Body of pancreas (tissue), 4 donors: ENCODE data around the gene PIF1. TPM values are rescaled to one million over a fixed set of nuclear protein-coding genes. Genes with fewer than 3 reads are reported as not detected.
"Not testable (repeated sequence)": the region's sequence is repeated elsewhere in the genome, so short reads cannot be mapped to it uniquely, and the experiment has no call there.

Experiments used
- ATAC-seq: fragments of 150-250 bp; one replicate; pipeline ENCODE4 v1.9.1; 2016
- DNase-seq, 4 donors: peaks; one replicate each; pipeline ENCODE4 v3.0.0-alpha.2; 2019
- H3K27ac ChIP-seq, 4 donors: fragments of 200-600 bp; sonication (generic); 1 replicate in 3 of 4; 2 replicates in 1 of 4; pipeline versions ENCODE4 v1.5.1 to v1.6.1; 2016 to 2019; ENCODE audit warnings: mild to moderate bottlenecking in 1 of 4, mixed read lengths in 1 of 4, moderate library complexity in 1 of 4
- H3K27me3 ChIP-seq, 2 donors: fragments of 200-600 bp; sonication (generic); one replicate each; pipeline ENCODE4 v1.6.0; 2016; ENCODE audit warnings: mild to moderate bottlenecking in 1 of 2
- H3K36me3 ChIP-seq, 2 donors: fragments of 200-600 bp; sonication (generic); replicated peaks in 1 of 2; 2 replicates each; pipeline ENCODE4 v1.5.1; 2016; ENCODE audit warnings: low read depth in 2 of 2; ENCODE audit not compliant: insufficient read depth in 1 of 2
- H3K4me1 ChIP-seq: fragments of 200-600 bp; sonication (generic); one replicate; pipeline ENCODE4 v1.6.0; 2016
- H3K4me3 ChIP-seq, 2 donors: fragments of 200-600 bp; sonication (generic); 1 replicate in 1 of 2; 2 replicates in 1 of 2; pipeline ENCODE4 v1.5.1; 2016 to 2019
- H3K9me3 ChIP-seq, 3 donors: fragments of 200-600 bp; sonication (generic); 1 replicate in 2 of 3; 2 replicates in 1 of 3; pipeline ENCODE4 v1.5.1; 2016
- CTCF ChIP-seq, 7 experiments: fragments of 450-650 bp in 4 of 7; fragments of 200-600 bp in 3 of 7; sonication (generic) in 3 of 7; IDR thresholded peaks; one replicate each; pipeline ENCODE4 v1.5.1; 2016 to 2019; ENCODE audit warnings: antibody characterized with exemption in 7 of 7
- POLR2A ChIP-seq, 3 donors: fragments of 450-650 bp; IDR thresholded peaks; one replicate each; pipeline ENCODE4 v1.6.1; 2016; ENCODE audit warnings: antibody characterized with exemption in 3 of 3, mild to moderate bottlenecking in 2 of 3
- WGBS, 2 donors: methylation state at CpG; one replicate each; pipeline ENCODE4 v1.1.5; 2017; 5-methylcytosine and 5-hydroxymethylcytosine counted together
- intact Hi-C: fragments of 100-400 bp; cut with DNase I; formaldehyde crosslinking; loops from one replicate; pipeline ENCODE4 v1.15.1; 2023
- total RNA-seq, 2 donors: library from RNA; depleted of rRNA; stranded (reverse); fragments of >200 nt; gene quantifications; one replicate each; pipeline ENCODE4 v1.1.0, GENCODE V29; 2016

Gene PIF1
- total RNA-seq, 2 donors from 2014 or later, result not detected

DNA sequence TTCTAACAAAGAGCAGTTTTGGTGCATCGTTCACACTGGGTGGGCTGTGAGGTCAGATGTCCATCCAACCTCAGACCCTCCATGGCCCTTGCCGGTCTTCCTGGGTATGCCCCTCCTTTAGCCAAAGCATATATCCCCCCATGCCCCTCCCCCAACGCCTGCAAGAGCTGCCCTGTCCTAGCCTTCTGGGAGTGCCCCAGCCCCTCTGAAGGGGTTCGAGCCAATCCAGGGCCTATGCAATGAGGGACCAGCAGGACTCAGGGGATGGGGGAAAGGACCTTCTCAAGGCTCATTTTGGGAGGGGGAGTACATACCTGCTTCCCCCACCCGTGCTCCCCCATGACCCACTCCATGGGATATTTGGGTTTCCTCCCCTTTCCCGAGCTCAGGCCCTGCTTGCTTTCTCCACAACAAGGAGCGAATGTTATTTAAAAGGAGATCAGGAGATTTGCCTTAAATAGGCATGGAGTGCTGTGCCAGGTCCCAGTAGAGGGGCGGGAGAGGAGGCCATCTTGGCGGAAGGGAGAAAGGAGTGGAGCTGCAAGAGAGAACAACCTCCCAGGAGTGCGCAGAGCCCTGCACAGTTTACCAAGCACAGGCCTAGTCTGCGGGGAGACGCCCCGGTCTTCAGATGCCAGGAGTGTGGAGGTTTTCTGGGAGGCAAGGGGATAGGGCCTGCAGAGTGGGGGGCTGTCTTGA is 18.2 kb downstream of the PIF1 start:
- DNase-seq (no peak), ATAC-seq (no peak)
- Histone ChIP-seq H3K27me3 (no peaks in the 10 kb centered on the region), H3K4me1 (no peaks in the 10 kb centered on the region), H3K4me3 (no peak overlapping the region), H3K27ac (no peak overlapping the region), H3K36me3 (no peaks in the 10 kb centered on the region), H3K9me3 (no peaks in the 10 kb centered on the region)
- 67 to 71% methylated on average over 10 to 13 of the region's 13 CpGs for WGBS, 2 donors
- TF ChIP-seq CTCF (IDR thresholded peaks at IDR 0.05) (no peak), POLR2A (IDR thresholded peaks at IDR 0.05) (no peak)
- intact Hi-C loops, result no loop called here

DNA sequence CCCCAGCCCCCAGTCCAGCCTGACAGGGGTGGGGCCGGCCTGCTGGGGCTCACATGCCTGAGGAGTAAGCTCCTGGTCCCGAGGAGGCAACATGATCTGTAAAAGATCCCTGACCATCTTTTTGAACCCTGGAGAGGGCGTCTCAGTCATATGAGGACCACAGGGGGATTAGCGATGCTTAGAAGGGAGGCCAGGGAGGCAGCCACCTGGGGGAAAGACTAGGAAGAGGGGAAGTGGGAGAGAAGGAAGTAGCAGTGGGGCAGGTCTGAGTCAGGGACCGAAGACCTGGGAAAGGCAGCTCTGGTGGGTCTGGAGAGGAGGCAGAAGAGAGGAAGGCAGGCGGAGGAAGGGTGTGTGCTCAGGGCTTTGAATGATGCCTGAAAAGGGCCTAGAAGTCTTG is 18.9 kb downstream of the PIF1 start:
- Histone ChIP-seq H3K4me1 (no peaks in the 10 kb centered on the region), H3K36me3 (no peaks in the 10 kb centered on the region), H3K9me3 (no peaks in the 10 kb centered on the region), H3K4me3 (no peak overlapping the region), H3K27ac (no peak overlapping the region), H3K27me3 (no peaks in the 10 kb centered on the region)
- intact Hi-C loops, result no loop called here
- DNase-seq (no peak), ATAC-seq (no peak)
- no peak for TF ChIP-seq POLR2A (IDR thresholded peaks at IDR 0.05)
- no peak for TF ChIP-seq CTCF (IDR thresholded peaks at IDR 0.05)
- 68 to 87% methylated on average over 5 to 6 of the region's 6 CpGs for WGBS, 2 donors

DNA sequence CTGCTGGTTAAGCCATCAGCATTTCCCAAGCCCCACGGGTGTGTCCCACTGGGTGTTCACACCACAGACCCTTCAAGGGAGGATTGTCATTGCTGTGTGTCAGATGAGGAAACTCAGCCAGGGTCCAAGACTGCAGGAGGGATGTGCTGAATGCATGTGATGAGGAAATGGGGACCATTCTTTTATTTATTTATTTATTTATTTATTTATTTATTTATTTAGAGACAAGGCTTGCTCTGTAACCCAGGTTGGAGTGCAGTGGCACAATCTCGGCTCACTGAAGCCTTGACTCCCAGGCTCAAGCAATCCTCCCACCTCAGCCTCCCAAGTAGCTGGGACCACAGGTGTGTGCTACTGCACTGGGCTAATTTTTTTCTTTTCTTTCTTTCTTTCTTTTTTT is 20.8 kb downstream of the PIF1 start:
- no peak for TF ChIP-seq CTCF (IDR thresholded peaks at IDR 0.05)
- TF ChIP-seq POLR2A (IDR thresholded peaks at IDR 0.05), result no peak
- WGBS, 2 donors, result 22 to 38% methylated on average over 2 of the region's 2 CpGs
- Histone ChIP-seq H3K27ac (no peak overlapping the region), H3K27me3 (no peaks in the 10 kb centered on the region), H3K4me3 (no peak overlapping the region), H3K9me3 (no peaks in the 10 kb centered on the region), H3K4me1 (no peaks in the 10 kb centered on the region), H3K36me3 (no peaks in the 10 kb centered on the region)
- DNase-seq (no peak), ATAC-seq (no peak)
- intact Hi-C loops, result no loop called here

- TF ChIP-seq POLR2A (IDR thresholded peaks at IDR 0.05) (no peak), CTCF (IDR thresholded peaks at IDR 0.05) (no peak)
- 90 to 93% methylated on average over 1 of the region's 1 CpG for WGBS, 2 donors
- intact Hi-C loops, result no loop called here
Measured at GRCh38 chr15:64803526-64803925, 21.9 kb downstream of the PIF1 start.

DNA sequence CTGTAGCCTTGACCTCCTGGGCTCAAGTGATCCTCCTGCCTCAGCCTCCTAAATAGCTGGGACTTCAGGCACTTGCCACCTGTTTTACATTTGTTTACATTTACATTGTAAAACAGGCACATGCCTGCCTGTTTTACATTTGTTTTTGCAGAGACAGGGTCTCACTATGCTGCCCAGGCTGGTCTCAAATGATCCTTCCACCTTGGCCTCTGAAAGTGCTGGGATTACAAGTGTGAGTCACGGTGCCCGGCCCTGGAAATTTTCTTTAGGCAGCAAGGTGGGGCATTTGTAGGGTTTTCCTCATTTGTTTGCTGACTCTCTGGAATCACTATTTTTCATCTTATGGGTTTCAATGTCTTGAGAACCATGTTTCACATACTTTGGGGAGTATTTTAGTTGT is 25.0 kb downstream of the PIF1 start:
- DNase-seq (no peak), ATAC-seq (no peak)
- Histone ChIP-seq H3K27ac (no peak overlapping the region), H3K4me3 (no peak overlapping the region), H3K4me1 (no peaks in the 10 kb centered on the region), H3K36me3 (no peaks in the 10 kb centered on the region), H3K9me3 (no peaks in the 10 kb centered on the region), H3K27me3 (no peaks in the 10 kb centered on the region)
- intact Hi-C loops, result no loop called here
- TF ChIP-seq POLR2A (IDR thresholded peaks at IDR 0.05) (no peak), CTCF (IDR thresholded peaks at IDR 0.05) (no peak)
- WGBS, 2 donors, result 94 to 100% methylated on average over 2 of the region's 2 CpGs

More at GRCh38 chr15:64803526-64803925, 21.9 kb downstream of the PIF1 start:
- no peaks in the 10 kb centered on the region for H3K9me3 ChIP-seq
- H3K4me3 ChIP-seq, result no peak overlapping the region
- no peaks in the 10 kb centered on the region for H3K36me3 ChIP-seq
- no peaks in the 10 kb centered on the region for H3K27me3 ChIP-seq
- H3K27ac ChIP-seq, result no peak overlapping the region
- no peaks in the 10 kb centered on the region for H3K4me1 ChIP-seq
- ATAC-seq (no peak), DNase-seq (no peak)

DNA sequence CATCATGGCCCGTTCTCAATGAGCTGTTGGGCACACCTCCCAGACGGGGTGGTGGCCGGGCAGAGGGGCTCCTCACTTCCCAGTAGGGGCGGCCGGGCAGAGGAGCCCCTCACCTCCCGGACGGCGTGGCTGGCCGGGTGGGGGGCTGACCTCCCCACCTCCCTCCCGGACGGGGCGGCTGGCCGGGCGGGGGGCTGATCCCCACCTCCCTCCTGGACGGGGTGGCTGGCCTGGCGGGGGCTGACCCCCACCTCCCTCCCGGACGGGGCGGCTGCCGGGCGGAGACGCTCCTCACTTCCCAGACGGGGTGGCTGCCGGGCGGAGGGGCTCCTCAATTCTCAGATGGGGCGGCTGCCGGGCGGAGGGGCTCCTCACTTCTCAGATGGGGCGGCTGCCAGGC is 26.5 kb downstream of the PIF1 start:
- WGBS, 2 donors, result 80% methylated on average over 1 of the region's 29 CpGs; no CpG with 5 or more reads in 1 of the 2 donors
- H3K27ac ChIP-seq, H3K36me3 ChIP-seq, H3K27me3 ChIP-seq, DNase-seq, H3K4me3 ChIP-seq, ATAC-seq, intact Hi-C loops, H3K9me3 ChIP-seq, H3K4me1 ChIP-seq: not testable (repeated sequence)

DNA sequence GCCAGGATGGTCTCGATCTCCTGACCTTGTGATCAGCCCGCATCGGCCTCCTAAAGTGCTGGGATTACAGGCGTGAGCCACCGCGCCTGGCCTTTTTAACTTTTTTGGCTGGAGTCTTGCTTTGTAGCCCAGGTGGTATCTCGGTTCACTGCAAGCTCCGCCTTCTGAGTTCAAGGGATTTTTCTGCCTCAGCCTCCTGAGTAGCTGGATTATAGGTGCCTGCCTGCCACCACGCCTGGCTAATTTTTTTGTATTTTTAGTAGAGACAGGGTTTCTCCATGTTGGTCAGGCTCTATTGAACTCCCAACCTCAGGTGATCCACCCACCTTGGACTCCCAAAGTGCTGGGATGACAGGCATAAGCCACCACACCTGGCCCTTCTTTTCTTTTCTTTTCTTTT is 29.5 kb downstream of the PIF1 start:
- H3K27me3 ChIP-seq, H3K36me3 ChIP-seq, H3K27ac ChIP-seq, intact Hi-C loops, H3K4me1 ChIP-seq, H3K9me3 ChIP-seq, ATAC-seq, DNase-seq, H3K4me3 ChIP-seq: not testable (repeated sequence)
- 86 to 88% methylated on average over 9 of the region's 9 CpGs for WGBS, 2 donors
